GM12874 (cell line): ENCODE measurements around the gene OAF.

Source experiments
- CTCF ChIP-seq: IDR thresholded peaks from 2 replicates; pipeline ENCODE4 v1.5.1; 2011; ENCODE audit warnings: low read depth, mild to moderate bottlenecking, control low read depth, low read length, moderate library complexity; ENCODE audit not compliant: insufficient read depth

OAF gene

GRCh38 chr11:120271672-120272071 is 60.8 kb downstream of the OAF start:
- no peak for TF ChIP-seq CTCF

GRCh38 chr11:120272303-120272702 is 61.5 kb downstream of the OAF start:
- TF ChIP-seq CTCF: no peak

GRCh38 chr11:120273432-120273831 is 62.6 kb downstream of the OAF start:
- TF ChIP-seq CTCF: no peak

- TF ChIP-seq CTCF: no peak
Measured at GRCh38 chr11:120279502-120279901, 68.7 kb downstream of the OAF start.
